Ammon's horn (tissue), 1 donor: ENCODE measurements around the gene USP28.
A peak's percentile ranks its signal among the peaks of the same experiment; 100 is the strongest.
"Not testable (repeated sequence)": the region's sequence is repeated elsewhere in the genome, so short reads cannot be mapped to it uniquely, and the experiment has no call there.

Source experiments
- DNase-seq: peaks from one replicate; pipeline ENCODE4 v3.0.0-alpha.2; 2016; ENCODE audit warnings: low spot score

USP28 gene

DNA sequence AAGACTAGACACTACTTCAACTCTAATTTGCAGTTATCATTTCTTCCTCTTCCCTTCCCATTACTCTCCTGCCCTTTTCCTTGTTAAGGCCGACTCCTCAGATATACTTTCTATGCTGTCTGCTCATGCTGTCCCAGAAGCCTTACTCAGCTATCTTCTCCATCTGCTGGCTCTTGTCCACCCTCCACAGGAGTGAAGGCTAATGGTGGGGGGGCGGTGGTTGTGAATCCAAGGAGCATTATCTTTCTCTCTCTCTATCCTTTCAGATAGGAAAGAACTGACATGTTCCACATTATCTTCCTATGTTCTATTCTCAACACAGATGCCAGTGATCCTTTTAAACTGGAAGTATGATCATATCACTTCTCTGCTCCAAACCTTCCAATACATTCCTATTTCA, 37.4 kb downstream of the USP28 start:
- DNase-seq = no peak

DNA sequence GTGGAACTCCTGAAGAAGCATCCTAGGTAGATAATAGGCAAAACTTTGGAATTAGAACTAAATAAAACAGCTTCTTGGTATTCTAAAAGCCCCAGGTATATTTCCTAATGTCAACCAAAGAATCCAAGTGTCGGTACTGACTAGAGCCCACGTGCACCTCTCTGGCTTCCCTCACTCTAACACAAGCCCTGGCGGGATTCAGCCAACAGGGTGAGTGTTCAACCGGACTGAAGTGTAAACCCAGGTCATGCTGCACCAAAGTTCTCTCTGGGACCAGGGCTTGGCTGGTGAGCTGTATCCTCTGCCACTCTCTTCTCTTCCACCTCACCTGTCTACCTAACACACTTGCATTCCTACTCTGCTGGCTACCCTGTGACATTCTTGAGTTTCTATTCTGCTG, 40.1 kb downstream of the USP28 start:
- no peak for DNase-seq

DNA sequence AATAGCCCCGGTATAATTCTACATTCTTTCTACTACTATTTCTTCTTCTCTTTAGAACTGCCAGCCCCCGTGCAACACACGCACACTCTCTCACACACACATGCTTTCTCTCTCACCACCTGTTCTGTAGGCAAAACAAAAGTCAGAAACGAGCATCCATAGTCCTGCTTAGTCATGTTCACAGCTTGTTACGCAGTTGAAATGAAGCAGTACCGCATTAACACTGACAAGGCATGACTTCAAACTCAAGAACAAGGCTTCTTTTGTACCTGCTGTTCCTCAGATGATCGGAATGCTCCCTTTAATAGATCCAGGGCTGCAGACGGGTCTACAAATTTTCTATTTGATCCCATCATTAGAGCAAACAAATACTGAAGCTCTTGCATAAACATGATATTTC, 42.2 kb downstream of the USP28 start:
- DNase-seq = peak; percentile 58

DNA sequence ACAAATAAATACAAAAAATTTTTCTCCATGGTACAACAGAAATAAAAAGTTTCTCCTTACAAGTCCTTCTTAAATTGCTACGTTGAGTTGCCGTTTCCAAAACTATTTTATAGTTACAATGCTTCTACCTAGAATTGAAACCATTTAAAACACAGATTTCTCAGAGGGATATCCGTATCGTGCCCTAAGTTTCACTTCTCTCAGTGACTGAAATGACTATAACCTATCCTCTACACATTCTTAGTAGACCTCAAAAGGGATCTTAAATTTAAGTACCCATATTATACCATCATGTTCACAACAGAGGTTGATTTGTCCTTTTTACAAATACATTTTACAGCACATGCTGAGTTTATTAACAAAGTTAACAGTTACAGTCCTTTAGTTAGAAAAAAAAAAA, 44.1 kb downstream of the USP28 start:
- no peak for DNase-seq

DNA sequence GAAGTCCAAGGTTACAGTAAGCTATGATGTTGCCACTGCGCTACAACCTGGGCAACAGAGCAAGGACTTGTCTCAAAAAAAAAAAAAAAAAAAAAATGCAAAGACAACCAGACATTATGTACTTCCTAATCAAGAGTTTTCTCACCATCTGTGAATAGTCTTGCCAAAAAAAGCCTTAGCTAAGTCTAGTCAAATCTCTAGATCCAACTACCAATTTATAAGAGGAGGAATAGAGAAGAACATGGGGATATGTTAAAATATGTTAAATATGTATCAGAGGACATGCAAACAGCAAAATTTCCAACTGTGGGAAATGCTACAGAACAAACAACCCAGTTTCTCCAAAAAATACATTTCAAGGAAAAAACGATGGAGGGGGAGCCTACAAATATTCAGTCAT, 45.6 kb downstream of the USP28 start:
- no peak for DNase-seq

DNA sequence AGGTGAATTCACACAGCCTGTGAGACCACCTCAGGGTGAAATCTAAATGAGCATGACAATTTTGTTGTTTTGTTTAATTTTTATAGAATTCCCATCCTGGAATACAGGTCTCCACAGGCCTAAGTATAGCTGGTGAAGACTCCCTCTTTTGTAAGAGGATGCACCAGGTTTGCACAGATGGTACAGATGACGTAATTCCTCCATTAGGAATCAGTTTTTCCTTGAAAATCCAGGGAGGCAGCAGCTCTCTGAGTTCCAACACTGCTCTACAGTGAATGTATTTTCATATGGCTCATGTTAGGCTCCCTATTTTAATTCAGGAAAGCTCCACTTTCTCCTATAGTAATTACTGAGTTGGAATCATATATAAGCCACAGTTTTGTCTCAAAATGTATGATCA, 47.2 kb downstream of the USP28 start:
- peak; percentile 50 for DNase-seq

DNA sequence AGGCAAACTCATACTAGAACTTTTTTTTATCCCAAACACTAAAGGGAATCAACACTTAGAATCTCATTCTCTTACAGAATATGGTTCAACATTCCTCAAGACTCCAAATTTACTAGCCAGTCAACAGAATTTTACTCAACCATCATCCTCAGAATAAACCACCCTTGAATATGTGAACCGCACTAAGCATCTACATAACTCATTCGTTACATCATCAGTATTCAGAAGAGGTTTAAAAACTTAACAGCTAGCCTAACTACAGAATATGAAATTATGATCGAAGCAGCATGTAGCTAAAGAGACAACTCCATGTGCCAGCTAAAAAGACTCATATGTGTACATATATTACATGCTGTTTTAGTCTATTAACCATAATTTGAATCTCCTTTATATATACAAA, 47.9 kb downstream of the USP28 start:
- DNase-seq = no peak

DNA sequence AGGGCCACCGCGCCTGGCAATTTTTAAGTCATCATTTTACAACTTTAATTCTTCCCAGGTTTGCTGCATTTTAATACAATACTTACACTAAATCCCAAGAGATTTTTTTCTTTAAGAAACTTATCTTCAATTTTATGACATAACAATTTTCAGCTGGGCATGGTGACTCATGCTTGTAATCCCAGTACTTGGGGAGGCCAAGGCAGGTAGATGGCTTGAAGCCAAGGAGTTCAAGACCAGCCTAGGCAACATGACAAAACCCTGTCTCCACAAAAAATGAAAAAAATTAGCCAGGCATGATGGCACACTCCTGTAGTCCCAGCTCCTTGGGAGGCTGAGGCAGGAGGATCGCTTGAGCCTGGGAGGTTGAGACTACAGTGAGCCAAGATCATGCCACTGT, 56.9 kb downstream of the USP28 start:
- no peak for DNase-seq

DNA sequence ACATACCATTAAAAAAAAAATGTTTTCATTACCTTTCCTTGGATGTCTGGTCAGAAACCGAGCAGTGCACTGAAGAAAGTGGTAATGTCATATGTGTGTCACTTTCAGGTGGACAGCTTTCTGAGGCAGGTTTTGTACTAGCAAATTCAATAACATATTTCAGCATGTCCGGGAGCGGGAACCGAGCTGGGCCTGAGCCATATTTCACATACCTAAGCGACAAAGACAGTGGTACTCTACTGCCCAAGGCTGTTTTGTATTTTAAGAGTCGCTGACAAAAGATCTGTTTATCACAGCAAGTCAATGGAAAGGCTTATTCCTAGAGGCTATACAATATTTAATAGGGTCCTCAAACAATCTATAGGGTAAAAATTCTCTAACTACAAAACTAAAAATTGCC, 57.7 kb downstream of the USP28 start:
- DNase-seq = no peak

DNA sequence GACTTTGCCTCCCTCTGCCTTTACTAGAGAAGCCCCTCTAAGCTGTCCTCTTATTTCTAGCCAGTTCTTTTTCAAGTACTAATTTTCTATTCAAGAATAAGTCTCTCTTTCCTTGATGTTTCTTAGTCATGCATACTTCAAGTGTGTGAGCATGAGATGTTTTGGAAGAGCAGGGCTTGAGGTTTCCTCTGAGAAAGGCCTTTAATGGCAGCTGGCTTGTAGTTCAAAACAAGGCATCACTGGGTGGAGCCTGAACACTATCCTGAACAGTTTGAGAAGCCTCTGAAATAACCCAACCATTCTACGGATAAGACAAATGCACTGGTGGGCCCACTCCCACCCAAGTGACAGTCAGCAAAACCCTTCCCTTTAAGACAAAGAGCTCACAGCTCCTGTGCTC, 58.2 kb downstream of the USP28 start:
- DNase-seq = no peak

DNA sequence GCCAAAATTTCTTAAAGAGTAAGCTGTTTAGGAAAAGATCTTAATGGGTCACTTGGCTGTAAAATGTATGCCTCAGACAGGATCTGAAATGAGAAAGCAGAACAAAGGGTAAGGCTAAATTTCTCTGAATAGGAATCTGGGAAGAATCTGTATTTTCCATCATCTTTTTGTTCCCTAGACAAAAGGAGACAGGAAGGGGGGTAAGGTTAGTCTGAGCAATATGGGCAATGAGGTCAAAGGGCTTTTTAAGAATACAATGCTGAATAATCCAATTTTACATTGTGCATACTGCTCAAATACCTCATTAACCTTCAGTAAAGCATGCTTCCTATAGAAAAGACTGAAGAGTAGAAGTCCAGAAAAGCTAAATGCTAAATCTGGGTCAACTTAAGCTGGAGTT, 61.2 kb downstream of the USP28 start:
- DNase-seq = no peak

DNA sequence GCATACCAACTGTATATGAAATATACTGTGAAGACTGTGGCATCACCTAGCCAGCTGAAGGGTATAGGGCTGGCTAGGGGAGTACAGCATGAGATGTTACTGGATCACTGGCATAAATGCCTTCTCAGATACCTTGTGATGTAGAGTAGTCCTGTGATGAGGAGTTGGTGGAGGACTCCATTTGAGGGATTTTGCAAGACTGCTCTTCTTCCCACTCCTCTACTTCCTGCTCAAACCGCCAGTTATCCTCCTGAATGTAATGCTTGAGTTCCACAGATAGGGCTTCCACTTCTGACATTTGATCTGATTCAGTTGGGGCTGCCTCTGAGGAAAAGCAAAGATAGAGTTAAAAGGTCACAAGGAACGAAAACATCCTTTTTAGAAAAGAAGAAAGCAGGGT, 66.4 kb downstream of the USP28 start:
- DNase-seq = no peak

DNA sequence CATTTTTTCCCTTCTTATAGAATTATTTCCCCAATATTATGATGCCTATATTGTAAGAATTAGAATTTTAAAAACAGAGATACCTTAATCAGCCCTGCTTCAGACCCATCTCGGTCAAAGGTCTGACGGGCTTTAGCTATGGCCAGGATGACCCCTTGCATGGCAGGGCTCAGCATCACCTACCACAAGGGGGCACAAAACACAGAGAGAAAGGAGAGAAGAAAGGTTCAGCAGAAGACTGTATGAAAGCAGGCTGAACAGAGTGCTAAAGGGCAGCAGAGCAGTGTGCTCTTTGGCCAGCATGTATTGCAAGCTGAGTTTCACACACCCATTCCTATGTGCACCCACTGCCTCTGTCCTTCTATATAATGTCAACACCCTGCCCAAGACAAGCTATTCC, 69.0 kb downstream of the USP28 start:
- no peak for DNase-seq

DNA sequence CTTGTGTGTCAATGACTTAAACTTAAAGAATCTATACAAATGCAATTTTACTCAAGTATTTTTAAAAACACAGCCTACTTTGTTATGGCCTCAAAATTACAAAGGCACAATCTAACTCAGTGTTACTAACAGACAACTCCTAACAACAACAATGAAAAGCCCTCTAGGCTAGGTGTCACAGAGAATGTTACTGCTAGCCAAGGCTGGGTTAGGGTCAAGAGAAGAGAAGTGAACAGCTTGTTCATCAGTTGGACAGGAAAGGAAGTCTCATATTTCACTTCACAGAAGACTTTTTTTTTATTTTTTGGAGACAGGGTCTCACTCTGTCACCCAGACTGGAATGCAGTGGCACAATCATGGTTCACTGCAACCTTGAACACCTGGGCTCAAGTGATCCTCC, 69.7 kb downstream of the USP28 start:
- DNase-seq = no peak

DNA sequence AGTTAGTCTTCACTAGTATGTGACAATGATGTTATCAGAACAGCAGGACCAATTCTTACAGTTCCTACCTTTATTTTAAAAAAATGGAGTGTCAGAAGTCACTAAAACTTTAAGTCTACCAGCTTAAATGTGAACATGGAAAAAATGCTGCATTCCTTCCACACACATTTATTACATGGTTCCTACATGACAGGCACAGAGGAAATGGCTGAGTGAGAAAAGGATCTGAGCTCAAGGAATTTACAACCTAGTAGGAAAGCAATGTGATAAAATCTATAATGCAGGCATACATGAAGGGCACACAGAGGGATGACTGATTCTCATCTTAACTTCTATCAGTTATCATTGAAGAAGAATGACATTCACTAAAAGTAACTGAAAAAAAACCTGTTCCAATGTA, 72.8 kb downstream of the USP28 start:
- DNase-seq = no peak

DNA sequence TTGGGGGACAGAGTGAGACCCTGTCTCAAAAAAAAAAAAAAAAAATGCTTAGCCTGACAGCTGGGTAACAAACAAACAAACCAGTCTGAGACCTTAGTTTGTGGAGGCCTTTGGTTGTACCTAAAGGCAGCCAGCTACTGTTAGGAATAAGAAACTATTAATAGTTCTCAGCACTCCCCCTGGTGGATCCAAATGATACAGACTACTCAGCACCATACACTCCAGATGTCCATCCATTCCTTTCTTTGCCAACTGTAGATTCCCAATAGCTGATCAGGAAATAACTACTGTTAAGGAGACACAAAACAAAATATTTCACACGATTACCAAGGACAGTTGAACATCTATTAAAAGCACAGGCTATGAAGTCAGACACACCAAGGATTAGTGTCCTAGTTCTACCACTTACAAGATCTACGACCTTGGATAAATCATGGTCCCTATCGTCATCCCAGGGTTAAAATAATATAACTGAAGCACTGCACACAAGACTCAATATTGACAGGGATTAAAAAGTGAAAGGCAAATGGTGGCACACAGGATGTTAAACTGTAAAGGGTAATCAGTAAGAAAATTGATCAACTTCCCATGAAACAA, 78.6 kb downstream of the USP28 start:
- DNase-seq = peak; percentile 73

DNA sequence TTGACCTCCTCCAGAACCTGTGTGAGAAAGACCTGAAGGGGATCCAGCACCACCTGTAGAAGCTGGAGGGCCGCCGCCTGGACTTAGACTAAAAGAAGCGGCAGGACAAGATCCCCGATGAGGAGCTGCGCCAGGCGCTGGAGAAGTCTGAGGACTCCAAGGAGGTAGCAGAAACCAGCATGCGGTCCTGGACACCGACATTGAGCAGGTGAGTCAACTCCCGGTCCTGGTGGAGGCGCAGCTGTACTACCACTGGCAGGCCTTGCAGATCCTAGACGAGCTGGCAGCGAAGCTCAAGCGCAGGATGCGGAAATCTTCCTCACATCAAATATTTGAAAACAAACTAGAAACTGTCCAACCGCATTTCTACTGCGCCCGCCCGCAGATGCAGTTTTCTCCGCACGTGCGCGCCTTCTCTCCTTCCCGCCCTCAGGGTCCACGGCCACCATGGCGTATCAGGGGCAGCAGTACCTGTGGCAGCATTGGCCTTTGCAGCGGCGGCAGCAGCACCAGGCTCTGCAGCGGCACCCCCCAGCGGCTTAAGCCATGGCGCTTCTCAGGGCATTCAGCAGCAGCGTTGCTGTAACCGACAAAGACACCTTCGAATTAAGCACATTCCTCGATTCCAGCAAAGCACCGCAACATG, 85.6 kb downstream of the USP28 start:
- no peak for DNase-seq

DNA sequence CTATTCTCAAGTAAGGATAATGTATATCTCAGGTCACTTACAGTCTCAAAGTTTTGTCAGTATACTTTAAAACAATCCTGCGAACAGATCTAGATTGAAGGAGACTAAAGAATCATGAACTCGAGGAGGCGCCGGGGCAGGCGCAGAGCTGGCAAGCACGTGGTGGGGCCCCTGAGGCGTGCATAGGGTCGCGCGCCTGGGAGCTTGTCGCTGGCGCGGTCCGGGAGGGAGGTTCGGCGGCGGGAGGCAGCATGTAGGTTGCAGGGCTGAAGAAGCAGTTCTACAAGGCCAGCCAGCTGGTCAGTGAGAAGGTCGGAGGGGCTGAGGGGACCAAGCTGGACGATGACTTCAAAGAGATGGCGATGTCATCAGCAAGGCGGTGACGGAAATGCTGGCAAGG, 86.4 kb downstream of the USP28 start:
- not testable (repeated sequence) for DNase-seq

DNA sequence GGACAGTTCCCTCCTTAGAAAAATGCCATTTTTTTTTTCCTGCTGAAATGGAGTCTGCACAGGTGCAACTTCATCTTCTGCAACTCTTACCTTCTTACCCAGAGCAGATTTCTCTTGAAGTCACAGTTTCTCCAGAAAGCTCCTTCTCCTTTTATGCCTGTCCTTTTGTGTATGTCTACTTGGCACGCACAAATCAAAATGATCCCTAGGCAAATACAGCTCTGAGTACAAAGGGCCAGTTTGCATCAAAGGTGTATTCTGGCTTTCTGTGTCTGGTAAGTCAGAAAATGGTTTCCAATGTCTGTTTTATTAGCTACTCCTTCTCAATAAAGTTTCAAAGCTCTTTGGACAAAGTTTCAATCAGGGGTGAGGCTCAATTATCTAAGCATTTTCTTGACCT, 93.2 kb downstream of the USP28 start:
- DNase-seq = no peak

DNA sequence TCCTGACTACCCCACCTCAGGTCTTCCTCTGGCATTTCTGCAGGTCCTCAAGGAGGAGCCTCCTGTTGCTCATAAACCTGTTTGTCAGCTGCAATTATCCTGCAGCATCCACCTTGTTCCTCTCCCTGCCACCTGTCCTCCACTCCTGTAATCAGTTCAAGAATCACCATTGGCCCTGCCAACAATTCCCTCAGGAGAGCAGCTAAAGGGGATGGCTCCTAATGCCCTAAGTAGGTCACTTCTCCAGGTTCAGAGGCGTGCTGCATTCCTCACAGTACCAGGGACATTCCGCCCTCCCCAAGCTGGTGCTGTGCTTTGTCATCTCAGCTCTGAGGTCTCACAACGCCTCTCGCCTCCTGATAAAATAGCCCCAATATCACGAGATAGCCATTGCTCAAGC, 93.7 kb downstream of the USP28 start:
- no peak for DNase-seq

DNA sequence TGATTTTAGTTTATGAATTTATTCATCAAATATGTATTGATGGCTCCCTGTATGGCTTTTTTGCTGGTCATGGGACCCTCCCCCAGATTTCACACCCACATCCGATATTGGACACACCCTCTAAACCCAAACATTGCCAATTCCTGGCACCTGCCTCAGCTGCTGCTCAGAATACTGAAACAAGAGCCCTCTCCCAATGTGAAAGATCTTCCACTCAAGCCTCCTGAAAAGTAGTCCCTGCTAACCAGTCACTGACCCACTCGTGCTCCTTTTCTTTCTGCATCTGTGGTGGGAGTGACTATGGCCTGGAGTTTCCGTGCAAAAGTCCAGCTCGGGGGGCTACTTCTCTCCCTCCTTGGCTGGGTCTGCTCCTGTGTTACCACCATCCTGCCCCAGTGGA, 95.9 kb downstream of the USP28 start, which contains the start of gene CLDN25:
Gene CLDN25 (plus strand): TSS at position 301 of the 400 bp plus-strand sequence. CDS start 0 bp downstream, at position 301.
- DNase-seq = no peak

DNA sequence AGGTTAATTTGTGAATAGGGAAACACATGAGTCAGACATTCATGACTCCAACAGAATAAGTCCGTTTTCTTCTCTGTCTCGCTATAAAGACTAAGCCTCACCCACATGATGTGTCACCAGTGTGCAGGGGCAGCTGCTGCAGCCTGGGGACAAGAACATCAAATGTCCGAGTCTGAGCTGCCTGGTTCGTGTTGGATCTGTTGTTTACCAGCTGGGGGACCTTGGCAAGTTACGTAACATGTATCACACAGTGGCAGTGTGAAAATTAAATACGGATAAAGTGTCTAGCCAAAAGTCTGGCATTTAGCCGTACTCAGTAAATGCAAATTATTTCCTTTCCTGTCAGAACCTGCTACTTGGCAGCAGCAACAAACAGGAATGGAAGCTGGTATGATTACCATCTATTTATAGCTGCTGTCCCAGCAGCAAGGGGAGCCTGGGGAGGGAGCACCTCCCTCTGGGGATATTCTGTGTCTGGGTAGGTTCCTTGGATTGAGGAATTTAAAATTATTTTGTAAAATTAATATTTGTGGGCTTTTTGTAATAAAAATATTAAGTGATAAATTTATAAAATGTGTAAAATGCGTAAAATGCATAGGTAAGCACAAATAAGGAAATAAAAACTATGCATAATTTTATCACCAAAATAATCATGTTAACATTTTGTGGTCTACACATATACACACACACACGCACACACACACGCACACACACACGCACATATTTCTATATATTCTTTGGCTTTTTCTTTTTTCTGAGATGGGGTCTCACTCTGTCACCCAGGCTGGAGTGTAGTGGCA, 97.1 kb downstream of the USP28 start:
- peak; percentile 87 for DNase-seq

DNA sequence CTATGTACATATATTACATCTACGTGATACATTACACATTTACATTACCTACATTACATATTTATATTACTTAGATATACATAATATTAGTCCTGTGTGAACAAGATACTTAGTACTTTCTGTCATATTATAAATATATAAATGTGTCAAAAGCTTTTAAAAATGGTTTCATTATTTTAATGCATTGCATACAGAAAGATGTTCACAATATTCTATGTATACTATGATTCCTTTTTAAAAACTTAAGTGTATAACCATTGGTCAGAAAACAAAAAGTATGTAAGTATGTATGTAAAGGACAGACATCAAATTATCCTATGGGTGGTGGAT, 101.2 kb downstream of the USP28 start:
- DNase-seq = no peak
